ENCODE measurements around the gene ASTN2.

- TF ChIP-seq TAF1 (IDR thresholded peaks at IDR 0.05; ENCODE audit: borderline replicate concordance, insufficient read depth, low read length): no peak
- TF ChIP-seq REST (IDR thresholded peaks at IDR 0.05; ENCODE audit: insufficient read depth in 1 of 2, low read depth in 2 of 2, low read length in 2 of 2): no peak
- TF ChIP-seq POLR2AphosphoS5 (IDR thresholded peaks at IDR 0.05; ENCODE audit: low read depth, low read length): no peak
- TF ChIP-seq SIN3A (IDR thresholded peaks at IDR 0.05; ENCODE audit: borderline replicate concordance, insufficient read depth, low read length): no peak
These were observed 939.7 kb downstream of the ASTN2 start for GRCh38 chr9:116475201-116475600.

All from PFSK-1 (cell line).